Activated naive CD4-positive, alpha-beta T cell treated with anti-CD3 and anti-CD28 coated beads for 36 hours (primary cell): Measurements from ENCODE around the gene SLC35A4. TPM values are rescaled to one million over a fixed set of nuclear protein-coding genes. Genes with fewer than 3 reads are reported as not detected.
"Not testable (repeated sequence)": the region's sequence is repeated elsewhere in the genome, so short reads cannot be mapped to it uniquely, and the experiment has no call there.

Experiments
- CTCF ChIA-PET: fragments of 350-600 bp; sonication (Branson Sonifier 250); formaldehyde crosslinking; loops from one replicate; lab custom pipeline; 2021; ENCODE audit warnings: antibody characterized with exemption; lab: Charles Lee
- DNase-seq: peaks from one replicate; pipeline ENCODE4 v3.0.0-alpha.2; 2020
- H3K27ac Mint-ChIP-seq: one replicate; pipeline ENCODE4 v1.8.0; 2021; ENCODE audit warnings: mild to moderate bottlenecking, mixed read lengths
- H3K27me3 Mint-ChIP-seq: one replicate; pipeline ENCODE4 v1.8.0; 2021; ENCODE audit warnings: low read depth, mixed read lengths
- H3K36me3 Mint-ChIP-seq: one replicate; pipeline ENCODE4 v1.8.0; 2021; ENCODE audit warnings: low read depth, mixed read lengths
- H3K4me1 Mint-ChIP-seq: one replicate; pipeline ENCODE4 v1.8.0; 2021; ENCODE audit warnings: low read depth, mixed read lengths
- H3K4me3 Mint-ChIP-seq: one replicate; pipeline ENCODE4 v1.8.0; 2021; ENCODE audit warnings: mild to moderate bottlenecking, moderate library complexity, mixed read lengths
- H3K9me3 Mint-ChIP-seq: one replicate; pipeline ENCODE4 v1.8.0; 2021; ENCODE audit warnings: mixed read lengths
- intact Hi-C: fragments of 100-400 bp; cut with micrococcal nuclease; formaldehyde crosslinking; loops from one replicate; pipeline ENCODE4 v1.15.1; 2023
- total RNA-seq, 2 experiments: library from RNA; stranded (reverse); gene quantifications; one replicate each; pipeline ENCODE4 v1.2.3, GENCODE V29; 2021

Gene SLC35A4
- total RNA-seq, 2 experiments from 2014 or later: 57.1 to 60.1 TPM

DNA sequence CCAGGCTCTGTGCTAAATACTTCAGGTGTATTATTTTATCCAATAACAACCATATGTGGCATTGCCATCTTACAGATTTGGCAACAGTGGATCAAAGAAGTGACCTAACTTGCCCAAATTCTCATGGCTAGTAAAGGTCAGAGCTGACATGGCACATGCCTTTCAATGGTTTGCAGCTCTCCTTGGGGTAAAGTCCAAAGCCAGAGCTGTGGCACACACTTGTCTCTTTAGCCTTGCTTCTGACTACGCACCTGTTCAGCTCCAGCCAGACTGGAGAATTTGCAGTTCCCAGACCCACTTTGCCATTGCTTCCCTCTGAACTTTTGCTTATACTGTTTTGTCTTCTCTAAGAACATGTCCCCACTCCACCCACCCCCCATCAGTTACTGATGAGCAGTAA lies 5.9 kb downstream of the SLC35A4 start:
- Mint-ChIP-seq H3K4me3 (no peak overlapping the region), H3K4me1 (peaks cover 45% of the 10 kb centered on the region), H3K36me3 (peaks cover 27% of the 10 kb centered on the region), H3K27ac (no peak overlapping the region), H3K9me3 (no peaks in the 10 kb centered on the region), H3K27me3 (no peaks in the 10 kb centered on the region)
- no peak for DNase-seq
- CTCF ChIA-PET: interaction anchor here (0.6 to 1.5 kb wide), 3 partner anchors 23 to 197 kb away, joined by 3 to 4 read pairs (median 3); partner anchors contain the start of gene EIF4EBP3
- intact Hi-C loops: no loop called here

DNA sequence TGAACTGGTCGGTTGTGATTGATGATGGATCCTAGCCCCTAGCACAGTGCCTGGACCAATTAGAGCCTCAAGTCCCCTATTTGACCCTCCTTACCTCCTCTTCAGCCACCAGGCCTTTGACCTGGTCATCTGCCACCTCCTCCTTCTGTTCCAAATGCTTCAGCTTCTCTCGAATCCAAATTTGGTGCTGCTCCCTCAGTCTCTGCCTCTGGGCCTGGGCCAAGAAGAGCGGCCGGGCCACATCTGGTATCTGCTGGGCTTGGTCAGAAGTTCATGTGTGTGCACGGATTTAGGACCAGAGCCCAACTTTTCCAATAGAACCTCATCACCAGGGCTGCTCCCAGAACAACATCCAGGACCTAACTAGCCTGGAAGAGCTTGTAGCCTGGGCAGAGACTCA lies 6.5 kb downstream of the SLC35A4 start:
- Mint-ChIP-seq H3K4me3 (no peak overlapping the region), H3K36me3 (peaks cover 25% of the 10 kb centered on the region)
- CTCF ChIA-PET: interaction anchor here (1.7 kb wide), 1 partner anchor 19 kb away, joined by 4 read pairs; no protein-coding TSS in a partner anchor

GRCh38 chr5:140573683-140574082 lies 9.1 kb downstream of the SLC35A4 start:
- Mint-ChIP-seq H3K36me3 (peaks cover 11% of the 10 kb centered on the region), H3K27ac (no peak overlapping the region), H3K4me3 (no peak overlapping the region), H3K4me1 (peaks cover 23% of the 10 kb centered on the region), H3K27me3 (no peaks in the 10 kb centered on the region), H3K9me3 (no peaks in the 10 kb centered on the region)
- CTCF ChIA-PET: interaction anchor here (0.6 to 1.8 kb wide), 3 partner anchors 8 to 206 kb away, joined by 3 to 4 read pairs (median 3); partner anchors contain the start of gene SLC35A4
- DNase-seq: no peak
- intact Hi-C loops: no loop called here

More for the DNA sequence above, 6.5 kb downstream of the SLC35A4 start:
- Mint-ChIP-seq H3K27ac (no peak overlapping the region), H3K4me1 (peaks cover 41% of the 10 kb centered on the region), H3K27me3 (no peaks in the 10 kb centered on the region), H3K9me3 (no peaks in the 10 kb centered on the region)
- intact Hi-C loops: no loop called here
- DNase-seq: no peak

- intact Hi-C loops: no loop called here
- no peaks in the 10 kb centered on the region for H3K27me3 Mint-ChIP-seq
- H3K27ac Mint-ChIP-seq: no peak overlapping the region
- H3K4me1 Mint-ChIP-seq: peaks cover 18% of the 10 kb centered on the region
- no peaks in the 10 kb centered on the region for H3K9me3 Mint-ChIP-seq
- DNase-seq: no peak
- H3K4me3 Mint-ChIP-seq: no peak overlapping the region
- CTCF ChIA-PET: interaction anchor here (1.3 to 1.8 kb wide), 2 partner anchors 9 to 207 kb away, joined by 3 to 4 read pairs; partner anchors contain the start of gene SLC35A4
- peaks cover 10% of the 10 kb centered on the region for H3K36me3 Mint-ChIP-seq
These were observed 9.5 kb downstream of the SLC35A4 start for GRCh38 chr5:140574165-140574564.

- peaks cover 5% of the 10 kb centered on the region for H3K36me3 Mint-ChIP-seq
- peaks cover 8% of the 10 kb centered on the region for H3K4me1 Mint-ChIP-seq
- H3K9me3 Mint-ChIP-seq: no peaks in the 10 kb centered on the region
- intact Hi-C loops: loop anchor here (1.0 kb wide), 1 partner anchor 145 kb away; no protein-coding TSS in a partner anchor
- H3K4me3 Mint-ChIP-seq: no peak overlapping the region
- CTCF ChIA-PET: no interaction called here
- no peak overlapping the region for H3K27ac Mint-ChIP-seq
- peak; percentile 44 for DNase-seq
- H3K27me3 Mint-ChIP-seq: no peaks in the 10 kb centered on the region
These were observed 10.7 kb downstream of the SLC35A4 start for GRCh38 chr5:140575309-140575708.

DNA sequence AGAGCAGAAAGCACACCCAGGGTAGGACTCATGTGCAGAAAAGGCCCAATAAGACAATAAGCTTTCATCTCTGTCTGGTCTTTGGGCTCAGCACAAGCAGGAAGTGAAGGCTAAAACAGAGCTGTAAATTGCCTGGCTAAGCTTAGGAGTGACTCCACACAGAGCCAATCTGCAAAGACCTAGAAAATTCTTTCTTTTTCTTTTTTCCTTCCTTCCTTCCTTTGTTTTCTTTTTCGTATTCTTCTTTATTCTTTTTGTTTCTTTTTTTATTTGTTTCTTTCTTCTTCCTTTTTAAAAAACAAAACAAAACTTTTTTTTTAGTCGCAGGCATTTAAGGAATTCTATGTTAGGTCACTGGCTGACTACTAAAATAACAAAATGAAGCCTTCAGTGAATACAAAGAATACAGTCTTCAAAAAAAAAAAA lies 12.2 kb downstream of the SLC35A4 start:
- H3K4me3 Mint-ChIP-seq: no peak overlapping the region
- H3K27ac Mint-ChIP-seq: no peak overlapping the region
- no peak for DNase-seq
- no peaks in the 10 kb centered on the region for H3K36me3 Mint-ChIP-seq
- peaks cover 7% of the 10 kb centered on the region for H3K4me1 Mint-ChIP-seq
- H3K9me3 Mint-ChIP-seq: no peaks in the 10 kb centered on the region
- intact Hi-C loops: no loop called here
- H3K27me3 Mint-ChIP-seq: no peaks in the 10 kb centered on the region
- CTCF ChIA-PET: interaction anchor here (1.2 to 1.3 kb wide), 2 partner anchors 56 to 58 kb away, joined by 3 to 4 read pairs; partner anchors contain the start of gene CD14

DNA sequence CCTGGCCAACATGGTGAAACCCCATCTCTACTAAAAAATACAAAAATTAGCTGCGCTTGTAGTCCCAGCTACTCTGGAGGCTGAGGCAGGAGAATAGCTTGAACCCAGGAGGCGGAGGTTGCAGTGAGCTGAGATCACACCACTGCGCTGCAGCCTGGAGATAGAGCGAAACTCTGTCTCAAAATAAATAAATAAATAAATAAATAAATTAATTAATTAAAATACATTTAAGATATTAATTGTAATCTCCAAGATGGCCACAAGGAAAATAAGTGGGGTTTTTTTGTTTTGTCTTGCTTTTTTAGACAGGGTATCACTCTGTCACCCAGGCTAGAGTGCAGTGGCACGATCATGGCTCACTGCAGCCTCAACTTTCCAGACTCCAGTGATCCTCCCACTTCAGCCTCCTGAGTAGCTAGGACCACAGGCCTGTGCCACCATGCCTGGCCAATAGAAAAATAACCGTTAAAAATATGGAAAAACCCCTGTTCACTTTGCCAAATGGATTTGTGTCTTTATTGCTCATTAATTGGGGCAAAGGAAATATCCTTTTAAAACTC lies 14.6 kb downstream of the SLC35A4 start:
- CTCF ChIA-PET: interaction anchor here (0.6 to 1.3 kb wide), 2 partner anchors 14 to 540 kb away, joined by 3 read pairs; no protein-coding TSS in a partner anchor
- H3K4me3 Mint-ChIP-seq, H3K4me1 Mint-ChIP-seq, intact Hi-C loops, DNase-seq, H3K27me3 Mint-ChIP-seq, H3K36me3 Mint-ChIP-seq, H3K27ac Mint-ChIP-seq, H3K9me3 Mint-ChIP-seq: not testable (repeated sequence)

GRCh38 chr5:140587495-140587894 lies 22.9 kb downstream of the SLC35A4 start:
- Mint-ChIP-seq H3K9me3 (peaks cover 2% of the 10 kb centered on the region), H3K36me3 (no peaks in the 10 kb centered on the region), H3K27me3 (no peaks in the 10 kb centered on the region), H3K27ac (no peak overlapping the region), H3K4me3 (no peak overlapping the region), H3K4me1 (no peaks in the 10 kb centered on the region)
- intact Hi-C loops: no loop called here
- DNase-seq: no peak
- CTCF ChIA-PET: no interaction called here

- H3K27ac Mint-ChIP-seq: no peak overlapping the region
- intact Hi-C loops: no loop called here
- H3K4me3 Mint-ChIP-seq: no peak overlapping the region
- H3K4me1 Mint-ChIP-seq: no peaks in the 10 kb centered on the region
- CTCF ChIA-PET: no interaction called here
- H3K27me3 Mint-ChIP-seq: no peaks in the 10 kb centered on the region
- DNase-seq: no peak
- no peaks in the 10 kb centered on the region for H3K36me3 Mint-ChIP-seq
- peaks cover under 1% of the 10 kb centered on the region for H3K9me3 Mint-ChIP-seq
These were observed 23.9 kb downstream of the SLC35A4 start for GRCh38 chr5:140588311-140589070.

DNA sequence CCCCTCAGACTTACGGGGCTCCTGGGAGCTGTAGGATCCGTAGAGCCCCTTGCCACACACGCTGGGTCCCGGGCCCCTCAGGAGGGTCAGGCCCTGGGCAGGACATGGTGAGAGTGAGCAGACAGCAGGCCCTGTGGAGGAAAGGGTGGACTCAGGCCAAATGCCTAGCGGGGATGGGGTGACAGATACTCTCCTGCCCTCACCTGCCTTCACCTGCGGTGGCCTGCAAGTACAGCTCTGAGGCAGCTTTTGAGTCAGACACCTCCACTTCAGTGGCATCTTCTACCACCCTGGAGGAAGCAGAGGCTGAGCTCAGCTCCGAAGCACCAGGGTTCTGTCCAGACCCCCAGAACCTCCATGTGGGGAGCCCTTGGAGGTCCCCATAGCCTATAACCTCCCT lies 26.2 kb downstream of the SLC35A4 start:
- Mint-ChIP-seq H3K27me3 (peaks cover 2% of the 10 kb centered on the region), H3K9me3 (no peaks in the 10 kb centered on the region), H3K4me1 (no peaks in the 10 kb centered on the region), H3K4me3 (no peak overlapping the region), H3K27ac (no peak overlapping the region), H3K36me3 (no peaks in the 10 kb centered on the region)
- intact Hi-C loops: no loop called here
- CTCF ChIA-PET: no interaction called here
- no peak for DNase-seq

GRCh38 chr5:140591747-140592372 lies 27.2 kb downstream of the SLC35A4 start:
- intact Hi-C loops: no loop called here
- Mint-ChIP-seq H3K9me3 (no peaks in the 10 kb centered on the region), H3K27me3 (peaks cover 2% of the 10 kb centered on the region), H3K4me1 (no peaks in the 10 kb centered on the region), H3K36me3 (no peaks in the 10 kb centered on the region), H3K27ac (no peak overlapping the region), H3K4me3 (no peak overlapping the region)
- CTCF ChIA-PET: interaction anchor here (0.7 kb wide), 1 partner anchor 240 kb away, joined by 3 read pairs; no protein-coding TSS in a partner anchor
- DNase-seq: no peak

DNA sequence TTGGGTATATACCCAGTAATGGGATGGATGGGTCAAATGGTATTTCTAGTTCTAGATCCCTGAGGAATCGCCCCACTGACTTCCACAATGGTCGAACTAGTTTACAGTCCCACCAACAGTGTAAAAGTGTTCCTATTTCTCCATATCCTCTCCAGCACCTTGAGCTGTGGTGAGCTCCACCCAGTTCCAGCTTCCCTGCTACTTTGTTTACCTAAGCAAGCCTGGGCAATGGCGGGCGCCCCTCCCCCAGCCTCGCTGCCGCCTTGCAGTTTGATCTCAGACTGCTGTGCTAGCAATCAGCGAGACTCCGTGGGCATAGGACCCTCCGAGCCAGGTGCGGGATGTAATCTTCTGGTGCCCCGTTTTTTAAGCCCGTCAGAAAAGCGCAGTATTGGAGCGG lies 28.4 kb downstream of the SLC35A4 start:
- H3K27me3 Mint-ChIP-seq, H3K9me3 Mint-ChIP-seq, DNase-seq, H3K27ac Mint-ChIP-seq, H3K36me3 Mint-ChIP-seq, H3K4me1 Mint-ChIP-seq, intact Hi-C loops: not testable (repeated sequence)
- CTCF ChIA-PET: interaction anchor here (0.6 kb wide), 1 partner anchor 9 kb away, joined by 3 read pairs; no protein-coding TSS in a partner anchor
- peak overlapping the region; percentile 12 for H3K4me3 Mint-ChIP-seq
